Measurements from ENCODE around the gene KCNN1. TPM values are rescaled to one million over a fixed set of nuclear protein-coding genes. Genes with fewer than 3 reads are reported as not detected.

Gene KCNN1
- total and polyA plus RNA-seq, 9 of the 15 experiments (the other 6 are each of a cell fraction or from before 2014, with no cell fraction given): 0.01 to 6.2 (median 0.72) TPM

- H3K9me3 ChIP-seq (replicated peaks; ENCODE audit: control insufficient read depth, insufficient read depth, low read depth, low read length): no peaks in the 10 kb centered on the region
- FAIRE-seq: peak; percentile 89
- ATAC-seq: peak; percentile 55
- H3K36me3 ChIP-seq (ENCODE audit: control insufficient read depth, insufficient read depth, low read length): peaks cover 5% of the 10 kb centered on the region; the same call in 1 of the 3 replicates
- BruUV-seq (replicated peaks): no TSS peak
- ChIA-PET CTCF (ENCODE audit: low intra/inter-chr PET ratio) (interaction anchor here (1.0 to 5.8 kb wide), 2 partner anchors 60 to 62 kb away, joined by 3 to 113 read pairs; no protein-coding TSS in a partner anchor), POLR2A (interaction anchor here (0.6 to 1.6 kb wide), 8 partner anchors 27 to 308 kb away, joined by 3 to 9 read pairs (median 3); partner anchors contain the start of gene RPL18A)
- H3K4me3 ChIP-seq: 0 out of 2 replicates have a peak overlapping the region, but pooled peaks have one; percentile 11
- WGBS (ENCODE audit: insufficient coverage, low coverage, missing lambda C conversion rate): 17% methylated on average over 18 of the region's 21 CpGs
- intact Hi-C loops (cut with micrococcal nuclease) (loop anchor here (10.0 kb wide), 1 partner anchor 165 kb away; no protein-coding TSS in a partner anchor), in situ Hi-C loops (cut with MboI) (loop anchor here (10.0 kb wide), 2 partner anchors 55 to 165 kb away; no protein-coding TSS in a partner anchor)
- H3K4me1 ChIP-seq (replicated peaks in 1 of 2; ENCODE audit: control insufficient read depth in 2 of 2, insufficient read depth in 2 of 2, low read length in 2 of 2): peaks cover 31 to 64% of the 10 kb centered on the region in 2 experiments
- peak overlapping the region; percentile 67 to 73 for H3K9ac ChIP-seq (ENCODE audit: insufficient read depth in 1 of 2, low read depth in 2 of 2, low read length in 2 of 2)
- H2AFZ ChIP-seq (ENCODE audit: low read depth, low read length): peak overlapping the region; percentile 84
- peak; percentile 83 to 95 (median 90) for DNase-seq (ENCODE audit: extremely low read depth in 1 of 4, low spot score in 3 of 4)
- H4K20me1 ChIP-seq (replicated peaks; ENCODE audit: control insufficient read depth, insufficient read depth, low read length): no peaks in the 10 kb centered on the region; the same call in 1 of the 2 replicates
- peak overlapping the region; percentile 88 for H3K27ac ChIP-seq (ENCODE audit: extremely low read depth, low read depth, low read length)
- peaks cover 24% of the 10 kb centered on the region for H3K79me2 ChIP-seq (ENCODE audit: control insufficient read depth, insufficient read depth, low read length)
- peak overlapping the region; percentile 86 for H3K4me2 ChIP-seq (ENCODE audit: insufficient read depth, low read length)
- H3K27me3 ChIP-seq (ENCODE audit: control insufficient read depth in 2 of 2, insufficient read depth in 2 of 2, low read length in 2 of 2): no peaks in the 10 kb centered on the region
- H3K9me1 ChIP-seq (ENCODE audit: control insufficient read depth, insufficient read depth, low read length): no peaks in the 10 kb centered on the region
- 0 out of 4 replicates have a peak, but pooled peaks of 1 of the 2 experiments have one; percentile 3 for TF ChIP-seq FOXK2 (conservative IDR thresholded peaks at IDR 0.05 in 1 of 2, IDR thresholded peaks at IDR 0.05 in 1 of 2; ENCODE audit: low read depth in 2 of 2)
- no peak for TF ChIP-seq ETV6 (IDR thresholded peaks at IDR 0.05; ENCODE audit: borderline replicate concordance in 1 of 2, low read depth in 2 of 2, low read length in 1 of 2)
- no peak for TF ChIP-seq ETV6 (CRISPR knock-in tag; IDR thresholded peaks at IDR 0.05; ENCODE audit: borderline replicate concordance)
- no peak for TF ChIP-seq OTX1 (CRISPR knock-in tag; IDR thresholded peaks at IDR 0.05)
- TF ChIP-seq GTF2E2 (tag; IDR thresholded peaks at IDR 0.05): no peak
- TF ChIP-seq FOXJ2 (tag; IDR thresholded peaks at IDR 0.05): no peak
- TF ChIP-seq ZNF644 (tag; IDR thresholded peaks at IDR 0.05; ENCODE audit: low read depth): no peak
- TF ChIP-seq CCAR2 (IDR thresholded peaks at IDR 0.05; ENCODE audit: low read depth, low read length): no peak
- TF ChIP-seq ZNF740 (CRISPR knock-in tag; IDR thresholded peaks at IDR 0.05): no peak
- no peak for TF ChIP-seq ZNF740 (tag; IDR thresholded peaks at IDR 0.05)
- peak; percentile 92 for TF ChIP-seq SOX6 (IDR thresholded peaks at IDR 0.05)
- no peak for TF ChIP-seq PRMT5 (CRISPR knock-in tag; IDR thresholded peaks at IDR 0.05)
- TF ChIP-seq BCOR (IDR thresholded peaks at IDR 0.05): peak; percentile 99
- no peak for TF ChIP-seq FUS (optimal IDR thresholded peaks at IDR 0.05; ENCODE audit: low read depth, low read length)
- peak; percentile 35; the same call in 1 of the 2 replicates for TF ChIP-seq GABPB1 (CRISPR knock-in tag; IDR thresholded peaks at IDR 0.05)
- TF ChIP-seq HOXB6 (CRISPR knock-in tag; IDR thresholded peaks at IDR 0.05; ENCODE audit: borderline replicate concordance): no peak
- TF ChIP-seq RBM17 (IDR thresholded peaks at IDR 0.05; ENCODE audit: borderline replicate concordance, low read depth, low read length): no peak
- no peak for TF ChIP-seq ARID3A (IDR thresholded peaks at IDR 0.05; ENCODE audit: borderline replicate concordance, low read depth, low read length)
- no peak for TF ChIP-seq MCM2 (IDR thresholded peaks at IDR 0.05; ENCODE audit: low read depth)
- 0 out of 2 replicates have a peak, but pooled peaks have one; percentile 41 for TF ChIP-seq TARDBP (IDR thresholded peaks at IDR 0.05)
- TF ChIP-seq HNRNPL (IDR thresholded peaks at IDR 0.05; ENCODE audit: low read depth, low read length): no peak
Measured at GRCh38 chr19:17999684-18000479, 33.0 kb downstream of the KCNN1 start.

All from K562 (cell line).